HG02884 (cell line): Measurements from ENCODE around the gene SUSD4.

ENCODE experiments used
- ATAC-seq: cut with Tn5 transposase; IDR thresholded peaks from one replicate; pipeline ENCODE4 v1.9.1; 2021; ENCODE audit warnings: mild to moderate bottlenecking, moderate library complexity; ENCODE audit not compliant: unreplicated experiment

The SUSD4 gene

GRCh38 chr1:223331301-223331700 is 32.7 kb downstream of the SUSD4 start:
- ATAC-seq, result no peak

- no peak for ATAC-seq
These were observed 33.5 kb downstream of the SUSD4 start for GRCh38 chr1:223330466-223330865.

- ATAC-seq, result no peak
These were observed 34.1 kb downstream of the SUSD4 start for GRCh38 chr1:223329664-223330415.

- ATAC-seq, result no peak
These were observed 34.7 kb downstream of the SUSD4 start for GRCh38 chr1:223329252-223329651.

GRCh38 chr1:223328566-223328965 is 35.4 kb downstream of the SUSD4 start:
- no peak for ATAC-seq

GRCh38 chr1:223326776-223327175 is 37.2 kb downstream of the SUSD4 start:
- no peak for ATAC-seq

GRCh38 chr1:223323491-223324484 is 40.2 kb downstream of the SUSD4 start:
- ATAC-seq, result no peak

- ATAC-seq, result no peak
These were observed 41.1 kb downstream of the SUSD4 start for GRCh38 chr1:223322868-223323267.

GRCh38 chr1:223320959-223321358 is 43.0 kb downstream of the SUSD4 start:
- no peak for ATAC-seq

- ATAC-seq, result no peak
These were observed 43.9 kb downstream of the SUSD4 start for GRCh38 chr1:223319905-223320580.

- no peak for ATAC-seq
These were observed 44.6 kb downstream of the SUSD4 start for GRCh38 chr1:223319398-223319797.

- no peak for ATAC-seq
These were observed 47.9 kb downstream of the SUSD4 start for GRCh38 chr1:223316082-223316481.

- ATAC-seq, result no peak
These were observed 48.3 kb downstream of the SUSD4 start for GRCh38 chr1:223315665-223316064.

- ATAC-seq, result no peak
These were observed 50.6 kb downstream of the SUSD4 start for GRCh38 chr1:223313415-223313754.

GRCh38 chr1:223312705-223313414 is 51.1 kb downstream of the SUSD4 start:
- no peak for ATAC-seq

- no peak for ATAC-seq
These were observed 51.7 kb downstream of the SUSD4 start for GRCh38 chr1:223312273-223312672.

GRCh38 chr1:223311826-223312225 is 52.1 kb downstream of the SUSD4 start:
- no peak for ATAC-seq

GRCh38 chr1:223308136-223308535 is 55.8 kb downstream of the SUSD4 start:
- ATAC-seq, result no peak

GRCh38 chr1:223307544-223307943 is 56.4 kb downstream of the SUSD4 start:
- ATAC-seq, result no peak

GRCh38 chr1:223304931-223305330 is 59.0 kb downstream of the SUSD4 start:
- ATAC-seq, result no peak

GRCh38 chr1:223301371-223301770 is 62.6 kb downstream of the SUSD4 start:
- ATAC-seq, result no peak
